OCI-LY1 (cell line): ENCODE measurements around the gene CASKIN2.

Experiments
- H2AFZ ChIP-seq: fragments of 200-600 bp; sonication (generic), shearing (Covaris generic); 2 replicates; pipeline ENCODE4 v1.6.0; 2014; ENCODE audit warnings: antibody characterized with exemption, mild to moderate bottlenecking, low read length
- H3F3A ChIP-seq: fragments of 200-600 bp; sonication (generic), shearing (Covaris generic); 2 replicates; pipeline ENCODE4 v1.6.0; 2014; ENCODE audit warnings: mild to moderate bottlenecking, antibody characterized with exemption, low read length, moderate library complexity; ENCODE audit not compliant: insufficient read depth
- H3K27ac ChIP-seq: fragments of 200-600 bp; sonication (generic); 2 replicates; pipeline ENCODE4 v1.5.1; 2014; ENCODE audit warnings: low read length, mixed run types, mild to moderate bottlenecking, low read depth; ENCODE audit not compliant: poor library complexity, severe bottlenecking
- H3K27me3 ChIP-seq: fragments of 200-600 bp; sonication (generic); 2 replicates; pipeline ENCODE4 v1.6.0; 2014; ENCODE audit warnings: antibody characterized with exemption, mild to moderate bottlenecking, low read length, moderate library complexity; ENCODE audit not compliant: insufficient read depth
- H3K36me3 ChIP-seq: fragments of 200-600 bp; sonication (generic); 2 replicates; pipeline ENCODE4 v1.6.1; 2014; ENCODE audit warnings: mild to moderate bottlenecking, antibody characterized with exemption, low read length, moderate library complexity, mixed read lengths; ENCODE audit not compliant: insufficient read depth
- H3K4me1 ChIP-seq: fragments of 200-600 bp; sonication (generic); 2 replicates; pipeline ENCODE4 v1.5.1; 2014; ENCODE audit warnings: mild to moderate bottlenecking, low read length, moderate library complexity; ENCODE audit not compliant: insufficient read depth, severe bottlenecking
- H3K4me2 ChIP-seq: fragments of 200-600 bp; sonication (generic), shearing (Covaris generic); 2 replicates; pipeline ENCODE4 v1.6.1; 2014; ENCODE audit warnings: low read length
- H3K4me3 ChIP-seq: fragments of 200-600 bp; sonication (generic); 2 replicates; pipeline ENCODE4 v1.5.1; 2014; ENCODE audit warnings: low read length, low read depth, mild to moderate bottlenecking, mixed read lengths; ENCODE audit not compliant: poor library complexity, severe bottlenecking
- H3K79me2 ChIP-seq: fragments of 200-600 bp; shearing (Covaris generic); 2 replicates; pipeline ENCODE4 v1.6.1; 2016; ENCODE audit warnings: mixed run types, low read length, mixed read lengths; ENCODE audit not compliant: insufficient read depth
- H3K9ac ChIP-seq: fragments of 200-600 bp; sonication (generic), shearing (Covaris generic); 2 replicates; pipeline ENCODE4 v1.6.1; 2014; ENCODE audit warnings: mild to moderate bottlenecking, low read length, mixed read lengths
- H3K9me2 ChIP-seq: fragments of 200-600 bp; sonication (generic), shearing (Covaris generic); 2 replicates; pipeline ENCODE4 v1.6.1; 2014; ENCODE audit warnings: low read depth, mild to moderate bottlenecking, low read length, mixed read lengths
- H3K9me3 ChIP-seq: fragments of 200-600 bp; shearing (Covaris generic); 2 replicates; pipeline ENCODE4 v1.6.1; 2014; ENCODE audit warnings: low read length, mixed read lengths
- H4K20me1 ChIP-seq: fragments of 200-600 bp; sonication (generic), shearing (Covaris generic); 2 replicates; pipeline ENCODE4 v1.6.0; 2016; ENCODE audit warnings: mild to moderate bottlenecking, low read length; ENCODE audit not compliant: insufficient read depth
- EZH2 ChIP-seq: fragments of 200-600 bp; sonication (generic), shearing (Covaris generic); IDR thresholded peaks from 2 replicates; pipeline ENCODE4 v1.8.0; 2017; ENCODE audit warnings: borderline replicate concordance, mixed run types, mild to moderate bottlenecking, antibody characterized with exemption, low read length, moderate library complexity, mixed read lengths
- TF ChIP-seq, protein P1 (sequence below): fragments of 200-600 bp; sonication (generic), shearing (Covaris generic); IDR thresholded peaks from 2 replicates; pipeline ENCODE4 v1.5.1; 2017; ENCODE audit warnings: mild to moderate bottlenecking, antibody characterized with exemption, low read length, moderate library complexity, mixed read lengths

The CASKIN2 gene

DNA sequence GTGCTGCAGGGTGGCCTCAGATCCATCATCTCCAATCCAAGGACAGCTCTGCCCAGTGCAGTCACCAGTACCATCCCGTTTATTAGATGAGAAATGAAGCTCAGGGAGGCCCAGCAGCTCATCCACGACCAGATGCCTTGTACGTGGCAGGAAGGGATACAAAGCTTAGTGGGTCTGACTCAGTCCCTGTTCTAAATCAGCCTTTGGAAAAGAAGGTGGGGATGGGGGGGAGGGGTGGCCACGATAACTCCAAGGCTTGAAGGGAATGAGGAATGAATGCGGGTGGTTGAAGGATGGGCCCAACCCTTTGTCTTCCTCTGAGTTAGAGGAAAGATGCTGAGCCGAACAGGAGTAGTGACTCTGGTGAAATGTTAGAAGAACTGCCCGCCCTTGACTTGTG is 35.9 kb upstream of the CASKIN2 start:
- Histone ChIP-seq H3K4me3 (no peak overlapping the region), H3F3A (no peaks in the 10 kb centered on the region), H3K9ac (no peak overlapping the region), H3K27me3 (no peaks in the 10 kb centered on the region; the same call in 1 of the 2 replicates), H3K27ac (no peak overlapping the region), H3K36me3 (no peaks in the 10 kb centered on the region), H3K79me2 (no peaks in the 10 kb centered on the region), H3K9me2 (no peaks in the 10 kb centered on the region), H3K4me1 (no peaks in the 10 kb centered on the region), H3K4me2 (no peak overlapping the region), H3K9me3 (no peaks in the 10 kb centered on the region), H2AFZ (no peak overlapping the region), H4K20me1 (no peaks in the 10 kb centered on the region)
- TF ChIP-seq, protein P1, sequence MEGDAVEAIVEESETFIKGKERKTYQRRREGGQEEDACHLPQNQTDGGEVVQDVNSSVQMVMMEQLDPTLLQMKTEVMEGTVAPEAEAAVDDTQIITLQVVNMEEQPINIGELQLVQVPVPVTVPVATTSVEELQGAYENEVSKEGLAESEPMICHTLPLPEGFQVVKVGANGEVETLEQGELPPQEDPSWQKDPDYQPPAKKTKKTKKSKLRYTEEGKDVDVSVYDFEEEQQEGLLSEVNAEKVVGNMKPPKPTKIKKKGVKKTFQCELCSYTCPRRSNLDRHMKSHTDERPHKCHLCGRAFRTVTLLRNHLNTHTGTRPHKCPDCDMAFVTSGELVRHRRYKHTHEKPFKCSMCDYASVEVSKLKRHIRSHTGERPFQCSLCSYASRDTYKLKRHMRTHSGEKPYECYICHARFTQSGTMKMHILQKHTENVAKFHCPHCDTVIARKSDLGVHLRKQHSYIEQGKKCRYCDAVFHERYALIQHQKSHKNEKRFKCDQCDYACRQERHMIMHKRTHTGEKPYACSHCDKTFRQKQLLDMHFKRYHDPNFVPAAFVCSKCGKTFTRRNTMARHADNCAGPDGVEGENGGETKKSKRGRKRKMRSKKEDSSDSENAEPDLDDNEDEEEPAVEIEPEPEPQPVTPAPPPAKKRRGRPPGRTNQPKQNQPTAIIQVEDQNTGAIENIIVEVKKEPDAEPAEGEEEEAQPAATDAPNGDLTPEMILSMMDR: no peak
- no peak for TF ChIP-seq EZH2

DNA sequence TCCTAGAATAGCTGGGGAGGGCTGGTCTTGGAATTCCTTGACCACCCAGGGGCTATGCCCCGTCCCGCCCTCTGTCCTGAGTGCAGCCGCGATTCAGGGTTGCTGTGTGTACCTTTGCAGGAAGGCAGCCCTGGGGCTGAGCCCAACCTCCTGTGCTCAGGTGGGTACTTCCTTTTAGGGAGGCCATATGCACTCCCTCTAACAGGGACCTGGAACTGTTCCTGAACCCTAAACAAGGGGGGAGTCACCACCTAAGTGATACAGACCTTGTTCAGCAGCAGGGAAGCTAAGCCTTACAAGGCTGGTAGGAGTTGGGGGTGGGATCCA is 34.8 kb upstream of the CASKIN2 start:
- Histone ChIP-seq H3K9me3 (no peaks in the 10 kb centered on the region), H3K9ac (no peak overlapping the region), H3F3A (no peaks in the 10 kb centered on the region), H4K20me1 (no peaks in the 10 kb centered on the region), H3K36me3 (no peaks in the 10 kb centered on the region), H3K4me1 (no peaks in the 10 kb centered on the region), H3K4me3 (no peak overlapping the region), H3K79me2 (no peaks in the 10 kb centered on the region), H3K27me3 (no peaks in the 10 kb centered on the region), H2AFZ (no peak overlapping the region), H3K9me2 (no peaks in the 10 kb centered on the region), H3K27ac (no peak overlapping the region), H3K4me2 (no peak overlapping the region)
- TF ChIP-seq, protein P1: no peak
- TF ChIP-seq EZH2: no peak

DNA sequence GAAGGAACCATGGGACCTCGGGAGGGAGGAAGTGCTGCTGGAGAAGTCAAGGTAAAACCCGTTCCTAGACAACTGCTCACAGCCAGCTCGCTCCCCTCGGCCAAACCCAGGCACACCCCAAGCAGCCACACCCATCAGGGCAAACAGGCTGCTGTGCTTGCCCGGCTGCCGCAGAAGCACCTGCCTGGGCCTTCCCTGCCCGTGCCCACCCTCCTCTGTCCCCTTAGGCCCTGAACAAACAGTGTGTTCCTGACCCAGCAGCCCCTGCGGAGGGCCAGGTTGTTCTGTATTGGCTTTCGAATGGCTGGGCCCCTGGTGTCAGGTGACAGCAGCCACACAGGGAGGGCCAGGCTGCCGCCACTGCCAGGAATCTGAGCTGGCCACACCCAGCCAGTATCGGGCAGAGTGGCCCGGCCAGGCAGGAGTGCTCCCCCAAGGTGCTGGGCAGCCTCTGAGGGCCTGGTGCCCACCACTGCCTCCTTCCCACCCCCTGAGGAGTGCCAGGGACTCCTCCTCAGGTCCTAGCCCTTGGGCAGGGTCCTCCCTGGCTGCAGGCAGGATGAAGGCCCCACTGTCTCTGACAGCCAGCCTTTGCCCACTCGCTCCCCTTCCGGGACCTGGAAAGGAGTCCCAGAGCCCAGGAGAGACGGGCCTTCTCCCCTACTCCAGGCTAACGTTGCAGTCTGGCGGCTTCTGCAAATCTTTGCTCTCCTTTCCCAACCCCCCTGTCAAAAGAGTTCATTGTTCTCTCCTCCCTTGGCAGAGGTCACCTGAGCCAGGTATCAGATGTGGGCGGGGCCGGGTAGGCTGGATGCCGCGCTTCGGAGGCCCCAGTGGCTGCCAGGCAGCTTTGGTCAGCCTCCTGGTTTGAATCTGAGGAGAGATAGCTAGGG is 34.2 kb upstream of the CASKIN2 start:
- no peaks in the 10 kb centered on the region for H3K36me3 ChIP-seq
- H3K79me2 ChIP-seq: no peaks in the 10 kb centered on the region
- H3K9ac ChIP-seq: no peak overlapping the region
- no peak overlapping the region for H2AFZ ChIP-seq
- H3K4me2 ChIP-seq: no peak overlapping the region
- no peaks in the 10 kb centered on the region for H4K20me1 ChIP-seq
- no peaks in the 10 kb centered on the region for H3K4me1 ChIP-seq
- H3K27me3 ChIP-seq: no peaks in the 10 kb centered on the region
- no peaks in the 10 kb centered on the region for H3K9me2 ChIP-seq
- no peak overlapping the region for H3K27ac ChIP-seq
- no peak for TF ChIP-seq EZH2
- TF ChIP-seq, protein P1: no peak
- no peak overlapping the region for H3K4me3 ChIP-seq
- H3K9me3 ChIP-seq: no peaks in the 10 kb centered on the region
- no peaks in the 10 kb centered on the region for H3F3A ChIP-seq
